Measurements from ENCODE around the gene CPNE7. TPM values are rescaled to one million over a fixed set of nuclear protein-coding genes. Genes with fewer than 3 reads are reported as not detected.
A peak's percentile ranks its signal among the peaks of the same experiment; 100 is the strongest.

The CPNE7 gene
- total and polyA plus RNA-seq, 2 of the 13 experiments (the other 11 are each of a cell fraction or from before 2014, with no cell fraction given) = 0.59 TPM; not detected in 1

- no peak for TF ChIP-seq CEBPB (IDR thresholded peaks at IDR 0.05; ENCODE audit: borderline replicate concordance, low read depth, low read length)
- TF ChIP-seq MYNN (CRISPR knock-in tag; IDR thresholded peaks at IDR 0.05; ENCODE audit: low read depth) = peak; percentile 31
- peak; percentile 100 for TF ChIP-seq YEATS2 (CRISPR knock-in tag; IDR thresholded peaks at IDR 0.05; ENCODE audit: borderline replicate concordance)
- 0 out of 2 replicates have a peak, but pooled peaks have one; percentile 44 for TF ChIP-seq ZNF713 (CRISPR knock-in tag; IDR thresholded peaks at IDR 0.05)
- TF ChIP-seq CHCHD3 (CRISPR knock-in tag; IDR thresholded peaks at IDR 0.05) = no peak; the same call in 1 of the 2 replicates
- TF ChIP-seq REL (CRISPR knock-in tag; conservative IDR thresholded peaks at IDR 0.05) = peak; percentile 69; the same call in 1 of the 2 replicates
- TF ChIP-seq SKIL (CRISPR knock-in tag; IDR thresholded peaks at IDR 0.05; ENCODE audit: borderline replicate concordance) = no peak
- no peak for TF ChIP-seq ZNF296 (CRISPR knock-in tag; conservative IDR thresholded peaks at IDR 0.05)
- TF ChIP-seq ZFP36L2 (CRISPR knock-in tag; IDR thresholded peaks at IDR 0.05) = 0 out of 2 replicates have a peak, but pooled peaks have one; percentile 53
- TF ChIP-seq NFRKB (IDR thresholded peaks at IDR 0.05) = no peak
- no peak for TF ChIP-seq ZNF207 (IDR thresholded peaks at IDR 0.05; ENCODE audit: borderline replicate concordance)
- TF ChIP-seq PLSCR1 (CRISPR knock-in tag; IDR thresholded peaks at IDR 0.05; ENCODE audit: borderline replicate concordance) = no peak; the same call in 1 of the 2 replicates
- peak; percentile 86; the same call in 1 of the 2 replicates for TF ChIP-seq MEF2D (CRISPR knock-in tag; IDR thresholded peaks at IDR 0.05)
- TF ChIP-seq DNMT1 (CRISPR knock-in tag; IDR thresholded peaks at IDR 0.05) = peak; percentile 71; the same call in 1 of the 2 replicates
- TF ChIP-seq ZNF639 (CRISPR knock-in tag; conservative IDR thresholded peaks at IDR 0.05) = peak; percentile 88
- peak; percentile 99 for TF ChIP-seq FOXC1 (CRISPR knock-in tag; IDR thresholded peaks at IDR 0.05; ENCODE audit: borderline replicate concordance)
- TF ChIP-seq SP2 (CRISPR knock-in tag; IDR thresholded peaks at IDR 0.05) = peak; percentile 77
- no peak for TF ChIP-seq GLMP (CRISPR knock-in tag; IDR thresholded peaks at IDR 0.05; ENCODE audit: borderline replicate concordance)
- TF ChIP-seq MTF2 (CRISPR knock-in tag; IDR thresholded peaks at IDR 0.05; ENCODE audit: borderline replicate concordance) = peak; percentile 73
- peak; percentile 22; the same call in 1 of the 2 replicates for TF ChIP-seq ZNF879 (CRISPR knock-in tag; IDR thresholded peaks at IDR 0.05)
- no peak for TF ChIP-seq WIZ (CRISPR knock-in tag; IDR thresholded peaks at IDR 0.05)
- TF ChIP-seq DBP (CRISPR knock-in tag; IDR thresholded peaks at IDR 0.05; ENCODE audit: not compliant biosample characterization) = peak; percentile 24
- TF ChIP-seq ISX (CRISPR knock-in tag; conservative IDR thresholded peaks at IDR 0.05) = peak; percentile 25; the same call in 1 of the 2 replicates
- TF ChIP-seq MED1 (CRISPR knock-in tag; IDR thresholded peaks at IDR 0.05) = peak; percentile 62
Measured at GRCh38 chr16:89560378-89561141, 15.0 kb upstream of the CPNE7 start, which contains the start of gene RPL13 (continued).

All from HepG2 (cell line).